HG03521 (cell line): Measurements from ENCODE around the gene TRANK1.
"Not testable (repeated sequence)": the region's sequence is repeated elsewhere in the genome, so short reads cannot be mapped to it uniquely, and the experiment has no call there.

Experiments
- ATAC-seq: cut with Tn5 transposase; IDR thresholded peaks from one replicate; pipeline ENCODE4 v1.9.1; 2021; ENCODE audit warnings: mild to moderate bottlenecking, moderate library complexity; ENCODE audit not compliant: unreplicated experiment

TRANK1 gene

GRCh38 chr3:36944641-36945270, at the start of gene TRANK1:
TSS of gene TRANK1 (minus strand) at chr3:36945054. CDS start at chr3:36944809, 245 bp downstream.
- peak; percentile 62 for ATAC-seq

GRCh38 chr3:36993326-36994283, 48.8 kb upstream of the TRANK1 start, which contains the start of gene MLH1:
TSS of gene MLH1 (plus strand) at chr3:36993518. CDS start at chr3:36993548, 30 bp downstream.
- peak; percentile 88 for ATAC-seq

GRCh38 chr3:36992806-36993325, 48.0 kb upstream of the TRANK1 start, which contains the start of gene EPM2AIP1:
TSS of gene EPM2AIP1 (minus strand) at chr3:36993131. CDS start at chr3:36993077, 54 bp downstream.
- peak; percentile 79 for ATAC-seq

GRCh38 chr3:36991923-36992805, 47.3 kb upstream of the TRANK1 start:
- ATAC-seq = no peak

DNA sequence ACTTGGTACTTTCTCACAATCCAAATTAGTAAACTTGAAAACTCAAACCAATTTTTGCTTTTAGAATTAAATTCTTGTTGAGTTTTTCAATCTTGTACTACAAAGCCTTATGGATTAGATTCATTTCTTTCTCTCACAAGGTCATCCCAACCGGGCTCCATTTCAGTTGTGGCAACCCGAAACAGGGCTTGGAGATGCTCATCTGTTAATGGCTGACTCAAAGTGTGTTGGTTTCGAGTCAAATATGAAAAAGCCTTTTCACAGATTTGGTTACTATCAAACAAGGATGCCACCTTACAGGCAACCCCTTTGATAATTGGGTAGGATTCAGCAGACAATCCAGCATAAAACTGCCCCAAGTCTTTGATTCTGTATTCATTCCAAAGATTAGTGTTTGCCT, 46.3 kb upstream of the TRANK1 start:
- no peak for ATAC-seq

DNA sequence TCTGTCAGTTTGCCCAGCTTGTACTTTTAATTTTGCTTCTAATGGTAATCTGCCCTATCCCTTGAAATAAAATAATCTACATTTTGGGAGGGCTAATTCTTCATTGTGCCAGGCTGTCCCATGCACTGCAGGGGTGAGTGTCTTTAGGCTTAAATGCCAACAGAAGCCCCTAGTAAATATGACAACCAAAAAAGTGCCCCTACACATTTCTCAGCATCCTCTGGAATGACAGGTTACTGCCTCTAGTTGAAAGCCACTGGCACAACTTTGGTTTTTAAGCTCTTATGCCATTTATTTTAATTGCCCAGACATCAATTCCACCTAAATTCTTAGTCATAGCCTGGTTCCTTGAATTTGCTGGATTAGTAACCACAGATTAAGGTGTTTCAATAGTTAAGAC, 44.7 kb upstream of the TRANK1 start:
- no peak for ATAC-seq

DNA sequence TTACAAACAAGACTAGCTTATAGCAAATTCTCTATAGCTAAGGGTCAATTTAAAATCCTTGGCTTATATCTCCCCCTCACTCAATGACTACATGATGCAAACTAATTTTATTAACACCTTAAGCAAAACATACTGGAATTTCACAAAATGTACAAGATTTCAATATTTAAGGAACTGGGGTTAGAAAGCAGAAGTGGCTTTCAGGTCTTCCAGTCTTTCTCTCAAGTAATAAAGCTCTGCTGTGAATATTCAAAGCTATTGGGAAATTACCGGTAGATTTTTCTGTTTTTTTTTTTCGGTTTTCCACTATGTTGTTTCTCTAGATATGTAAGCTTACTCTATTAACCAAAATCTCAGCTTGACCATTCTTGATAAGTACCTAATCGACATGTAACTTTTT, 44.2 kb upstream of the TRANK1 start:
- ATAC-seq = no peak

GRCh38 chr3:36988356-36988755, 43.5 kb upstream of the TRANK1 start:
- ATAC-seq = no peak

DNA sequence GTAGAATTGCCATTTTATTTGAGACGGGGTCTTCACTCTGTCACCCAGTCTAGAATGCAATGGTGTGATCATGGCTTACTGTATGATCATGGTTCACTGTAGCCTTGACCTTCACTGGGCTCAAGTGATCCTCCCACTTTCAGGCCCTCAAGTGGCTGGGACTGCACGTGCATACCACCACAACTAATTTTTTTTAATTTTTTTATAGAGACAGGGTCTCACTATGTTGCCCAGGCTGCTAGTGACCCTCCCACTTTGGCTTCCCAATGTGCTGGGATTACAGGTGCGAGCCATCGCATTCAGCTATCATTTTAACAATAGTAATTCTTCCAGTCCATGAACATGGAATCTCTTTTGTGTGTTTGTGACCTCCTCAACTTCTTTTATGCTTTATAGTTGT, 36.2 kb upstream of the TRANK1 start:
- no peak for ATAC-seq

- ATAC-seq = no peak
These were observed 28.3 kb upstream of the TRANK1 start for GRCh38 chr3:36973139-36973538.

- ATAC-seq = no peak
These were observed 27.3 kb upstream of the TRANK1 start for GRCh38 chr3:36972163-36972562.

DNA sequence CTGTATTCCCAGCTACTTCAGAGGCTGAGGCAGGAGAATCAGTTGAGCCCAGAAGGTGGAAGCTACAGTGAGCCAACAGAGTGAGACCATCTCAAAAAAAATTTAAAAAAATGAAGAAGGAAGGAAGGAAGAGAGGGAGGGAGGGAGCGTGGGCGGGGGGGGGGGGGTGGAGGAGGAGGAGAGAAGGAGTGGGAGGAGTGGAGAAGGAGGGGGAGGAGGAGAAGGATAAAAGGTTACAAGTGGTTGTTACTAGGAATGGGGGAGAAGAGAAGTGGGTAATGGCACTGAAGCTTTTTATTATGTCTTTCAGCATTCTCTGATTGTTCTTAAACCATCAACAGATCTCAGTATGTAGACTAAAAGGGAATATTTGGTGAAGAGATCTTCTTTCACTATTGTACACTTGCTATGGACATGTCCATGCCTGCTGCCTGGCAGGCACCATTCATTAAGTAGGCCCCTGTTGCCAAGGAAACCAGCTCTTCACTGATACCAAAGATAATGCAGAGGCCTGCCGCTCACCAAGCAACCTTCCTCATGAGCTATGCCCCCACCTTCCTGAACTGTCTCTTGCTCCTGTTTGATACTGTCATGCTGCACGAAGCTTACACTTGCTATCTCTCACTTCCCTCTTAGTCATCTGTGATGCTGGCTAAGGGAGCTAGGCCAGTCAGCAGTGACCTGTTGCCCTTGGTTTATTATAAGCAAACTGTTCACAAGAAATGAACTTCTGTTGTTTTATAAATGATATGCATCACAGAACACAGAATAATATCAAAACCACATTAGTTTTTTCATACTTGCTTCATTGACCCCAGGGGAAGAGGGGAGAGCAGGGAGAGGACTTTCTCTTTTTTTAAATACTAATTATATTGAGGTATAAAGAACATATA, 24.9 kb upstream of the TRANK1 start:
- ATAC-seq = peak; percentile 99

DNA sequence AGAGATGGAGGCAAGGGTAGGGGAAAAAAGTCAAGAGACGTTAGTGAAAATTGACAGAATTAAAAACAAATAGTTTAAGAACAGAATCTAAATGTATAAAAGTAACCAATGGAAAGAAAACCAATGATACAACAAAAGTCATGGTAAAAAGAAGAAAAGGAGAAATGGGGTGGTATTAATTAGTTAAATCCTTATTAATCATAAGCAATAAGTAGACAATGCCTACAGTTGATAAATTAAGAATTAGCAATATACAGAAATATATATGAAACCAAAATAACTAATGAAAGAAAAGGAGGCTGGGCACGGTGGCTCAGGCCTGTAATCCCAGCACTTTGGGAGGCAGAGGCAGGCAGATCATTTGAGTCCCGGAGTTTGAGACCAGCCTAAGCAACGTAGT, 24.2 kb upstream of the TRANK1 start:
- no peak for ATAC-seq

DNA sequence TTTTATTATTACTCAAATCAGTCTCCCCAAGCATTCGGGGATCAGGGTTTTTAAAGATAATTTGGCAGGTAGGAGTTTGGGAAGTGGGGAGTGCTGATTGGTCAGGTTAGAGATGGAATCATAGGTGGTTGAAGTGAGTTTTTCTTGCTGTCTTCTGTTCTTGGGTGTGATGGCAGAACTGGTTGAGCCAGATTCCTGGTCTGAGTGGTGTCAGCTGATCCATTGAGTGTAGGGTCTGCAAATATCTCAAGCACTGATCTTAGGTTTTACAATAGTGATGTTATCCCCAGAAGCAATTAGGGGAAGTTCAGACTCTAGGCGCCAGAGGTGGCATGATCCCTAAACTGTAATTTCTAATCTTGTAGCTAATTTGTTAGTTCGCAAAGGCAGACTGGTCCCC, 20.6 kb upstream of the TRANK1 start:
- ATAC-seq = no peak

- no peak for ATAC-seq
These were observed 20.0 kb upstream of the TRANK1 start for GRCh38 chr3:36964817-36965216.

GRCh38 chr3:36964331-36964730, 19.5 kb upstream of the TRANK1 start:
- ATAC-seq = no peak

GRCh38 chr3:36963008-36963407, 18.2 kb upstream of the TRANK1 start:
- ATAC-seq = not testable (repeated sequence)

GRCh38 chr3:36960502-36960901, 15.6 kb upstream of the TRANK1 start:
- ATAC-seq = no peak

GRCh38 chr3:36959821-36960220, 15.0 kb upstream of the TRANK1 start:
- no peak for ATAC-seq
